SK-N-SH (cell line): ENCODE measurements around the gene ZNF729. TPM values are rescaled to one million over a fixed set of nuclear protein-coding genes. Genes with fewer than 3 reads are reported as not detected.

ENCODE experiments used
- CTCF ChIA-PET: fragments of 300-600, 350-600 bp; formaldehyde crosslinking; extraction: SDS; loops from one replicate; lab custom pipeline; 2021; lab: Yijun Ruan, JAX
- POLR2A ChIA-PET: fragments of 350-600 bp; sonication (Branson Sonifier 250); formaldehyde crosslinking; extraction: SDS; loops from one replicate; lab custom pipeline; 2020; ENCODE audit warnings: antibody characterized with exemption, inconsistent platforms; lab: Yijun Ruan, JAX
- DNase-seq: peaks from one replicate; pipeline ENCODE4 v3.0.0; 2012
- H2AFZ ChIP-seq: fragments of 200-600 bp; sonication (generic); 2 replicates; pipeline ENCODE4 v1.8.1; 2016; ENCODE audit warnings: antibody characterized with exemption, mild to moderate bottlenecking, low read depth
- H3F3A ChIP-seq: fragments of 200-600 bp; sonication (generic); replicated peaks from 2 replicates; pipeline ENCODE3; 2016; ENCODE audit warnings: antibody characterized with exemption, mild to moderate bottlenecking; ENCODE audit not compliant: insufficient read depth
- H3K27ac ChIP-seq, 2 experiments: fragments of 200-500 bp in 1 of 2; fragments of 200-600 bp in 1 of 2; sonication (Bioruptor generic) in 1 of 2; sonication (generic), shearing (Covaris generic) in 1 of 2; 2 replicates each; pipeline versions ENCODE4 v1.5.1 to v1.6.1; 2014 to 2016; ENCODE audit warnings: low read depth in 2 of 2, inconsistent platforms in 1 of 2, low read length in 1 of 2, mild to moderate bottlenecking in 1 of 2, mixed read lengths in 1 of 2
- H3K27me3 ChIP-seq: fragments of 200-600 bp; sonication (generic), shearing (Covaris generic); 2 replicates; pipeline ENCODE4 v1.6.1; 2016; ENCODE audit warnings: mixed run types; ENCODE audit not compliant: insufficient read depth
- H3K36me3 ChIP-seq, 2 experiments: fragments of 200-500 bp in 1 of 2; fragments of 200-600 bp in 1 of 2; sonication (Bioruptor generic) in 1 of 2; sonication (generic) in 1 of 2; replicated peaks in 1 of 2; 2 replicates each; pipeline versions ENCODE3 to v1.5.1; 2014 to 2016; ENCODE audit warnings: low read length in 1 of 2, mild to moderate bottlenecking in 1 of 2; ENCODE audit not compliant: insufficient read depth in 2 of 2, control insufficient read depth in 1 of 2
- H3K4me1 ChIP-seq, 2 experiments: fragments of 200-500 bp in 1 of 2; fragments of 200-600 bp in 1 of 2; sonication (Bioruptor generic) in 1 of 2; sonication (generic), shearing (Covaris generic) in 1 of 2; 2 replicates each; pipeline versions ENCODE4 v1.5.1 to v1.6.1; 2014 to 2016; ENCODE audit warnings: low read depth in 1 of 2, low read length in 1 of 2, mixed run types in 1 of 2; ENCODE audit not compliant: insufficient read depth in 2 of 2, control insufficient read depth in 1 of 2
- H3K4me2 ChIP-seq: fragments of 200-600 bp; sonication (generic), shearing (Covaris generic); 2 replicates; pipeline ENCODE4 v1.6.1; 2017; ENCODE audit warnings: mixed run types
- H3K4me3 ChIP-seq, 2 experiments: fragments of 200-500 bp in 1 of 2; fragments of 200-600 bp in 1 of 2; sonication (Bioruptor generic) in 1 of 2; sonication (generic), shearing (Covaris generic) in 1 of 2; 2 replicates each; pipeline versions ENCODE4 v1.5.1 to v1.8.1; 2014 to 2016; ENCODE audit warnings: low read depth in 2 of 2, inconsistent platforms in 1 of 2, low read length in 1 of 2, mild to moderate bottlenecking in 1 of 2, mixed read lengths in 1 of 2, moderate library complexity in 1 of 2
- H3K79me2 ChIP-seq: fragments of 200-600 bp; sonication (generic); 2 replicates; pipeline ENCODE4 v1.8.1; 2017; ENCODE audit warnings: mild to moderate bottlenecking; ENCODE audit not compliant: insufficient read depth
- H3K9ac ChIP-seq: fragments of 200-600 bp; sonication (generic); 2 replicates; pipeline ENCODE4 v1.6.1; 2017; ENCODE audit warnings: mixed run types
- H3K9me2 ChIP-seq: fragments of 200-600 bp; sonication (generic); 2 replicates; pipeline ENCODE4 v1.6.1; 2017; ENCODE audit warnings: mixed run types
- H3K9me3 ChIP-seq: fragments of 200-600 bp; sonication (generic); 2 replicates; pipeline ENCODE4 v1.6.1; 2017; ENCODE audit warnings: mixed run types, mild to moderate bottlenecking, moderate library complexity
- H4K20me1 ChIP-seq: fragments of 200-600 bp; sonication (generic); 2 replicates; pipeline ENCODE4 v1.6.1; 2017; ENCODE audit warnings: mild to moderate bottlenecking, mixed run types; ENCODE audit not compliant: insufficient read depth
- ELF1 ChIP-seq: IDR thresholded peaks from 2 replicates; pipeline ENCODE4 v1.4.0; 2012
- FOXJ3 ChIP-seq: sonication (generic); formaldehyde crosslinking; IDR thresholded peaks from 2 replicates; pipeline ENCODE4 v1.5.1; 2020; ENCODE audit warnings: mild to moderate bottlenecking, missing genetic modification reagents
- FOXM1 ChIP-seq: IDR thresholded peaks from 2 replicates; pipeline ENCODE4 v1.4.0; 2012; ENCODE audit warnings: low read depth, mild to moderate bottlenecking
- GATA2 ChIP-seq: sonication (generic); formaldehyde crosslinking; IDR thresholded peaks from 2 replicates; pipeline ENCODE4 v1.5.0; 2020; ENCODE audit warnings: mild to moderate bottlenecking, missing genetic modification reagents
- MAX ChIP-seq: IDR thresholded peaks from 2 replicates; pipeline ENCODE4 v1.4.0; 2012; ENCODE audit warnings: low read depth
- MEF2A ChIP-seq: IDR thresholded peaks from 2 replicates; pipeline ENCODE4 v1.4.0; 2012; ENCODE audit warnings: low read depth, borderline replicate concordance
- MXI1 ChIP-seq: IDR thresholded peaks from 2 replicates; pipeline ENCODE4 v1.6.1; 2012; ENCODE audit warnings: mild to moderate bottlenecking, low read depth, low read length, improper control_type of control experiment
- NFIC ChIP-seq: IDR thresholded peaks from 2 replicates; pipeline ENCODE4 v1.4.0; 2012; ENCODE audit warnings: borderline replicate concordance
- NRF1 ChIP-seq: IDR thresholded peaks from 2 replicates; pipeline ENCODE4 v1.6.1; 2012; ENCODE audit warnings: low read depth, mild to moderate bottlenecking, low read length
- POLR2AphosphoS5 ChIP-seq: IDR thresholded peaks from 2 replicates; pipeline ENCODE4 v1.6.1; 2012; ENCODE audit warnings: low read depth, low read length
- RFX5 ChIP-seq: IDR thresholded peaks from 2 replicates; pipeline ENCODE4 v1.6.1; 2012; ENCODE audit warnings: mild to moderate bottlenecking, improper control_type of control experiment, low read length
- RXRA ChIP-seq: IDR thresholded peaks from 2 replicates; pipeline ENCODE4 v1.4.0; 2012; ENCODE audit warnings: low read depth, mild to moderate bottlenecking, borderline replicate concordance
- SIN3A ChIP-seq: IDR thresholded peaks from 2 replicates; pipeline ENCODE4 v1.6.1; 2012; ENCODE audit warnings: low read depth, mild to moderate bottlenecking, low read length, moderate library complexity, borderline replicate concordance
- TCF12 ChIP-seq: IDR thresholded peaks from 2 replicates; pipeline ENCODE4 v1.4.0; 2012
- TEAD4 ChIP-seq: IDR thresholded peaks from 2 replicates; pipeline ENCODE4 v1.4.0; 2012; ENCODE audit warnings: mild to moderate bottlenecking, borderline replicate concordance; ENCODE audit not compliant: insufficient read depth
- USF2 ChIP-seq: fragments of 150-350 bp; IDR thresholded peaks from 2 replicates; pipeline ENCODE4 v1.6.1; 2017; ENCODE audit warnings: antibody characterized with exemption, low read length, low read depth, borderline replicate concordance
- ZBTB33 ChIP-seq: IDR thresholded peaks from 2 replicates; pipeline ENCODE4 v1.4.0; 2012; ENCODE audit warnings: low read depth, borderline replicate concordance
- WGBS: methylation state at CpG from one replicate; pipeline ENCODE4 v1.1.6; 2017; ENCODE audit warnings: low lambda C conversion rate; 5-methylcytosine and 5-hydroxymethylcytosine counted together
- polyA plus RNA-seq, 3 experiments: library from polyadenylated mRNA; depleted of rRNA; stranded (reverse); fragments of >200 nt; gene quantifications; 2 replicates each; pipeline ENCODE4 v1.2.3, GENCODE V29; 2012
- TF ChIP-seq, protein P1 (sequence below): fragments of 150-350 bp; IDR thresholded peaks from 2 replicates; pipeline ENCODE4 v1.6.1; 2016; ENCODE audit warnings: mild to moderate bottlenecking, low read depth, low read length
- TF ChIP-seq, protein P2 (sequence below): IDR thresholded peaks from 2 replicates; pipeline ENCODE4; 2012

The ZNF729 gene
- polyA plus RNA-seq (2012; rRNA removed), result not detected in 2 replicates
- not detected in 2 replicates for polyA plus RNA-seq (2012; cell fraction: cytosol; rRNA removed)
- polyA plus RNA-seq (2012; cell fraction: nucleus; rRNA removed), result not detected in 2 replicates

GRCh38 chr19:22286151-22286810, at the start of gene ZNF729:
TSS of gene ZNF729 (plus strand) at chr19:22286441. CDS start at chr19:22286526, 85 bp downstream.
- no peak within 1 kb of the TSS for H3K4me2 ChIP-seq
- H4K20me1 ChIP-seq, result no peaks in the 10 kb centered on the region
- H3K4me3 ChIP-seq, result no peak within 1 kb of the TSS
- TF ChIP-seq RXRA (no peak), GATA2 (CRISPR knock-in tag) (no peak), TCF12 (no peak), MXI1 (no peak), ELF1 (no peak), POLR2AphosphoS5 (no peak), ZBTB33 (no peak), MEF2A (no peak), FOXJ3 (CRISPR knock-in tag) (no peak), USF2 (no peak), RFX5 (no peak), NRF1 (no peak), FOXM1 (no peak), MAX (no peak), SIN3A (no peak), TEAD4 (no peak), NFIC (no peak)
- TF ChIP-seq, protein P1, sequence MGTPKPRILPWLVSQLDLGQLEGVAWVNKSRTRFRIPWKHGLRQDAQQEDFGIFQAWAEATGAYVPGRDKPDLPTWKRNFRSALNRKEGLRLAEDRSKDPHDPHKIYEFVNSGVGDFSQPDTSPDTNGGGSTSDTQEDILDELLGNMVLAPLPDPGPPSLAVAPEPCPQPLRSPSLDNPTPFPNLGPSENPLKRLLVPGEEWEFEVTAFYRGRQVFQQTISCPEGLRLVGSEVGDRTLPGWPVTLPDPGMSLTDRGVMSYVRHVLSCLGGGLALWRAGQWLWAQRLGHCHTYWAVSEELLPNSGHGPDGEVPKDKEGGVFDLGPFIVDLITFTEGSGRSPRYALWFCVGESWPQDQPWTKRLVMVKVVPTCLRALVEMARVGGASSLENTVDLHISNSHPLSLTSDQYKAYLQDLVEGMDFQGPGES, result no peak
- TF ChIP-seq, protein P2, sequence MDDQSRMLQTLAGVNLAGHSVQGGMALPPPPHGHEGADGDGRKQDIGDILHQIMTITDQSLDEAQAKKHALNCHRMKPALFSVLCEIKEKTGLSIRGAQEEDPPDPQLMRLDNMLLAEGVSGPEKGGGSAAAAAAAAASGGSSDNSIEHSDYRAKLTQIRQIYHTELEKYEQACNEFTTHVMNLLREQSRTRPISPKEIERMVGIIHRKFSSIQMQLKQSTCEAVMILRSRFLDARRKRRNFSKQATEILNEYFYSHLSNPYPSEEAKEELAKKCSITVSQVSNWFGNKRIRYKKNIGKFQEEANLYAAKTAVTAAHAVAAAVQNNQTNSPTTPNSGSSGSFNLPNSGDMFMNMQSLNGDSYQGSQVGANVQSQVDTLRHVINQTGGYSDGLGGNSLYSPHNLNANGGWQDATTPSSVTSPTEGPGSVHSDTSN, result no peak
- 7% methylated on average over 20 of the region's 32 CpGs for WGBS
- H3K27ac ChIP-seq, result no peak within 1 kb of the TSS
- CTCF ChIA-PET, result no interaction called here
- H3K27me3 ChIP-seq, result no peaks in the 10 kb centered on the region
- H3K79me2 ChIP-seq, result no peaks in the 10 kb centered on the region
- H3K9me3 ChIP-seq, result no peaks in the 10 kb centered on the region
- no peaks in the 10 kb centered on the region for H3K9me2 ChIP-seq
- no peaks in the 10 kb centered on the region for H3K4me1 ChIP-seq
- H3K9ac ChIP-seq, result no peak within 1 kb of the TSS
- DNase-seq, result no peak
- no peaks in the 10 kb centered on the region for H3K36me3 ChIP-seq
- H2AFZ ChIP-seq, result no peak within 1 kb of the TSS
- no peaks in the 10 kb centered on the region for H3F3A ChIP-seq
- POLR2A ChIA-PET, result no interaction called here
